Peyer's patch (tissue), 4 donors: ENCODE results near the gene CD53.

Experiments used
- POLR2A ChIP-seq, 2 donors: fragments of 450-650 bp; IDR thresholded peaks; one replicate each; pipeline ENCODE4 v1.5.1; 2017; ENCODE audit warnings: antibody characterized with exemption in 2 of 2, mild to moderate bottlenecking in 2 of 2, moderate library complexity in 2 of 2
- TF ChIP-seq, protein P1 (sequence below), 6 experiments: fragments of 450-650 bp in 4 of 6; fragments of 200-600 bp in 2 of 6; sonication (generic) in 1 of 6; IDR thresholded peaks; one replicate each; pipeline ENCODE4 v1.5.1; 2017 to 2019; ENCODE audit warnings: antibody characterized with exemption in 6 of 6, mild to moderate bottlenecking in 3 of 6, moderate library complexity in 1 of 6

DNA sequence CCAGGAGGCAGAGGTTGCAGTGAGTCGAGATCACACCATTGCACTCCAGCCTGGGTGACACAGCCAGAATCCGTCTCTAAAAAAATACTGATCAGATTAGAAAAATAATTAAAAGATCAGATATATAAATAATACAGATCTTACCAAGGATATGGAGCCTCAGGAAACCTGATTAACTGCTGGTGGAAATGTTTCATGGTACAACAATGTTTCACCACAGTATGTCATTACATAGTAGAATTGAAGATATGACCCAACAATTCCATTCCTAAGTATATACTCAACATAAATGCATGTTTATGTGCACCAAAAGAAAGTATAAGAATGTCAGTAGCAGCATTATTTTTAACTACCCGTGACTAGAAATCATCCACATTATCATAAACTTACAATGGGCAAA lies 41.7 kb downstream of the CD53 start:
- TF ChIP-seq, protein P1, sequence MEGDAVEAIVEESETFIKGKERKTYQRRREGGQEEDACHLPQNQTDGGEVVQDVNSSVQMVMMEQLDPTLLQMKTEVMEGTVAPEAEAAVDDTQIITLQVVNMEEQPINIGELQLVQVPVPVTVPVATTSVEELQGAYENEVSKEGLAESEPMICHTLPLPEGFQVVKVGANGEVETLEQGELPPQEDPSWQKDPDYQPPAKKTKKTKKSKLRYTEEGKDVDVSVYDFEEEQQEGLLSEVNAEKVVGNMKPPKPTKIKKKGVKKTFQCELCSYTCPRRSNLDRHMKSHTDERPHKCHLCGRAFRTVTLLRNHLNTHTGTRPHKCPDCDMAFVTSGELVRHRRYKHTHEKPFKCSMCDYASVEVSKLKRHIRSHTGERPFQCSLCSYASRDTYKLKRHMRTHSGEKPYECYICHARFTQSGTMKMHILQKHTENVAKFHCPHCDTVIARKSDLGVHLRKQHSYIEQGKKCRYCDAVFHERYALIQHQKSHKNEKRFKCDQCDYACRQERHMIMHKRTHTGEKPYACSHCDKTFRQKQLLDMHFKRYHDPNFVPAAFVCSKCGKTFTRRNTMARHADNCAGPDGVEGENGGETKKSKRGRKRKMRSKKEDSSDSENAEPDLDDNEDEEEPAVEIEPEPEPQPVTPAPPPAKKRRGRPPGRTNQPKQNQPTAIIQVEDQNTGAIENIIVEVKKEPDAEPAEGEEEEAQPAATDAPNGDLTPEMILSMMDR (IDR thresholded peaks at IDR 0.05) = no peak
- TF ChIP-seq POLR2A (IDR thresholded peaks at IDR 0.05) = no peak
